CD4-positive, CD25-positive, alpha-beta regulatory T cell (primary cell): ENCODE measurements around the gene CLIC4. TPM values are rescaled to one million over a fixed set of nuclear protein-coding genes. Genes with fewer than 3 reads are reported as not detected.
A peak's percentile ranks its signal among the peaks of the same experiment; 100 is the strongest.

ENCODE experiments used
- ATAC-seq, 2 donors: fragments of 150-1000 bp; cut with Tn5 transposase; one replicate each; pipeline ENCODE4 v1.10.0; 2021; ENCODE audit warnings: low read depth in 2 of 2, moderate number of reproducible peaks in 2 of 2, moderate library complexity in 1 of 2
- DNase-seq, 3 donors: peaks; one replicate each; pipeline versions ENCODE4 v3.0.0 to v3.0.0-alpha.2; 2012 to 2022; ENCODE audit warnings: mixed read lengths in 1 of 3
- H3K27ac ChIP-seq: one replicate; pipeline ENCODE4 v1.7.0; 2013; ENCODE audit warnings: mild to moderate bottlenecking, low read length; ENCODE audit not compliant: insufficient read depth, poor library complexity, severe bottlenecking
- H3K27me3 ChIP-seq: one replicate; pipeline ENCODE4 v1.7.0; 2013; ENCODE audit warnings: low read length; ENCODE audit not compliant: control insufficient read depth, insufficient read depth
- H3K36me3 ChIP-seq: one replicate; pipeline ENCODE4 v1.7.0; 2013; ENCODE audit warnings: mild to moderate bottlenecking, low read length, moderate library complexity; ENCODE audit not compliant: control insufficient read depth, insufficient read depth
- H3K4me1 ChIP-seq: 2 replicates; pipeline ENCODE4 v1.7.0; 2013; ENCODE audit warnings: mild to moderate bottlenecking, low read length; ENCODE audit not compliant: insufficient read depth, control insufficient read depth, poor library complexity, severe bottlenecking
- H3K4me3 ChIP-seq: one replicate; pipeline ENCODE4 v1.7.0; 2013; ENCODE audit warnings: low read depth, mild to moderate bottlenecking, low read length, moderate library complexity
- H3K9me3 ChIP-seq, 2 experiments: 1 replicate in 1 of 2; 2 replicates in 1 of 2; pipeline ENCODE4 v1.7.0; 2013; ENCODE audit warnings: low read length in 2 of 2, mild to moderate bottlenecking in 1 of 2, moderate library complexity in 1 of 2; ENCODE audit not compliant: control insufficient read depth in 2 of 2
- H3K27ac Mint-ChIP-seq, 3 donors: one replicate each; pipeline ENCODE4 v1.8.0; 2020 to 2022; ENCODE audit warnings: mild to moderate bottlenecking in 3 of 3, mixed read lengths in 3 of 3, moderate library complexity in 2 of 3
- H3K27me3 Mint-ChIP-seq: one replicate; pipeline ENCODE4 v1.8.0; 2022; ENCODE audit warnings: mild to moderate bottlenecking, mixed read lengths
- H3K36me3 Mint-ChIP-seq: one replicate; pipeline ENCODE4 v1.8.0; 2020; ENCODE audit warnings: mixed read lengths
- H3K4me1 Mint-ChIP-seq, 4 donors: one replicate each; pipeline ENCODE4 v1.8.0; 2020 to 2022; ENCODE audit warnings: mixed read lengths in 4 of 4, mild to moderate bottlenecking in 1 of 4
- H3K4me3 Mint-ChIP-seq, 4 donors: one replicate each; pipeline ENCODE4 v1.8.0; 2020 to 2022; ENCODE audit warnings: mild to moderate bottlenecking in 4 of 4, mixed read lengths in 4 of 4, moderate library complexity in 3 of 4
- H3K9me3 Mint-ChIP-seq, 7 donors: one replicate each; pipeline ENCODE4 v1.8.0; 2020 to 2022; ENCODE audit warnings: mixed read lengths in 7 of 7, mild to moderate bottlenecking in 3 of 7, moderate library complexity in 2 of 7
- polyA plus RNA-seq, 4 donors: library from polyadenylated mRNA; unstranded; fragments of 300-500 nt; fragmentation: Illumina TruSeq; gene quantifications; one replicate each; pipeline ENCODE4 v1.2.3, GENCODE V29; 2021
- total RNA-seq: library from RNA; stranded (reverse); gene quantifications from one replicate; pipeline ENCODE4 v1.2.3, GENCODE V29; 2022

The CLIC4 gene
- total and polyA plus RNA-seq, 5 donors from 2014 or later = 0.08 to 2.1 (median 0.97) TPM

- Mint-ChIP-seq H3K27me3 (peaks cover 47% of the 10 kb centered on the region), H3K4me3 (peak overlapping the region; percentile 75 to 86 (median 84)), H3K27ac (peak overlapping the region in 1 of 3 donors; percentile 73), H3K4me1 (peaks cover 12 to 39% (median 21%) of the 10 kb centered on the region in 4 donors), H3K36me3 (no peaks in the 10 kb centered on the region), H3K9me3 (peaks cover 0 to 4% (median 0%) of the 10 kb centered on the region in 7 donors)
- H3K9me3 ChIP-seq = no peaks in the 10 kb centered on the region
- H3K27me3 ChIP-seq = peaks cover 2% of the 10 kb centered on the region
- ATAC-seq = no peak
- no peaks in the 10 kb centered on the region for H3K36me3 ChIP-seq
- H3K27ac ChIP-seq = no peak overlapping the region
- H3K4me1 ChIP-seq = peaks cover 18% of the 10 kb centered on the region
- peak overlapping the region; percentile 58 for H3K4me3 ChIP-seq
- peak in 1 of 3 donors; percentile 9 for DNase-seq
These were observed 615 bp downstream of the CLIC4 start for GRCh38 chr1:24745711-24746413.

GRCh38 chr1:24748191-24749121 lies 3.2 kb downstream of the CLIC4 start:
- H3K4me3 ChIP-seq = no peak overlapping the region
- Mint-ChIP-seq H3K9me3 (peaks cover 0 to 2% (median 0%) of the 10 kb centered on the region in 7 donors), H3K27ac (no peak overlapping the region), H3K36me3 (no peaks in the 10 kb centered on the region), H3K4me3 (peak overlapping the region in 2 of 4 donors; percentile 29 to 48), H3K27me3 (peaks cover 40% of the 10 kb centered on the region), H3K4me1 (peaks cover 5 to 30% (median 13%) of the 10 kb centered on the region in 4 donors)
- no peak for DNase-seq
- no peak overlapping the region for H3K27ac ChIP-seq
- H3K9me3 ChIP-seq = no peaks in the 10 kb centered on the region
- peaks cover 2% of the 10 kb centered on the region for H3K27me3 ChIP-seq
- no peak for ATAC-seq
- no peaks in the 10 kb centered on the region for H3K36me3 ChIP-seq
- H3K4me1 ChIP-seq = peaks cover 18% of the 10 kb centered on the region

GRCh38 chr1:24749252-24749651 lies 4.0 kb downstream of the CLIC4 start:
- Histone ChIP-seq H3K9me3 (no peaks in the 10 kb centered on the region), H3K4me1 (peaks cover 17% of the 10 kb centered on the region), H3K27me3 (peaks cover 3% of the 10 kb centered on the region), H3K36me3 (no peaks in the 10 kb centered on the region), H3K4me3 (no peak overlapping the region), H3K27ac (no peak overlapping the region)
- no peak overlapping the region for H3K4me3 Mint-ChIP-seq
- peak overlapping the region in 1 of 3 donors; percentile 39 for H3K27ac Mint-ChIP-seq
- H3K36me3 Mint-ChIP-seq = no peaks in the 10 kb centered on the region
- peaks cover 4 to 23% (median 11%) of the 10 kb centered on the region in 4 donors for H3K4me1 Mint-ChIP-seq
- H3K27me3 Mint-ChIP-seq = peaks cover 41% of the 10 kb centered on the region
- ATAC-seq (no peak), DNase-seq (no peak)
- H3K9me3 Mint-ChIP-seq = peaks cover 0 to 2% (median 0%) of the 10 kb centered on the region in 7 donors

GRCh38 chr1:24749886-24750285 lies 4.6 kb downstream of the CLIC4 start:
- no peaks in the 10 kb centered on the region for H3K36me3 ChIP-seq
- Mint-ChIP-seq H3K4me3 (no peak overlapping the region), H3K27me3 (peaks cover 36% of the 10 kb centered on the region), H3K36me3 (no peaks in the 10 kb centered on the region), H3K4me1 (peaks cover 4 to 19% (median 8%) of the 10 kb centered on the region in 4 donors), H3K27ac (no peak overlapping the region), H3K9me3 (peaks cover 0 to 2% (median 0%) of the 10 kb centered on the region in 7 donors)
- H3K27ac ChIP-seq = no peak overlapping the region
- ATAC-seq (no peak), DNase-seq (no peak)
- H3K4me1 ChIP-seq = peaks cover 11% of the 10 kb centered on the region
- H3K27me3 ChIP-seq = peaks cover 5% of the 10 kb centered on the region
- no peak overlapping the region for H3K4me3 ChIP-seq
- H3K9me3 ChIP-seq = no peaks in the 10 kb centered on the region

GRCh38 chr1:24751833-24752232 lies 6.6 kb downstream of the CLIC4 start:
- DNase-seq (no peak), ATAC-seq (no peak)
- Histone ChIP-seq H3K4me3 (no peak overlapping the region), H3K4me1 (no peaks in the 10 kb centered on the region), H3K36me3 (no peaks in the 10 kb centered on the region), H3K27ac (no peak overlapping the region), H3K27me3 (peaks cover 5% of the 10 kb centered on the region), H3K9me3 (no peaks in the 10 kb centered on the region)
- Mint-ChIP-seq H3K4me3 (no peak overlapping the region), H3K36me3 (no peaks in the 10 kb centered on the region), H3K27me3 (peaks cover 35% of the 10 kb centered on the region), H3K9me3 (peaks cover 0 to 2% (median 0%) of the 10 kb centered on the region in 7 donors), H3K4me1 (peaks cover 0 to 9% (median 3%) of the 10 kb centered on the region in 4 donors), H3K27ac (no peak overlapping the region)

GRCh38 chr1:24752305-24752704 lies 7.1 kb downstream of the CLIC4 start:
- Mint-ChIP-seq H3K4me1 (peaks cover 0 to 9% (median 3%) of the 10 kb centered on the region in 4 donors), H3K9me3 (peaks cover 0 to 2% (median 0%) of the 10 kb centered on the region in 7 donors), H3K36me3 (no peaks in the 10 kb centered on the region), H3K4me3 (no peak overlapping the region), H3K27ac (no peak overlapping the region), H3K27me3 (peaks cover 35% of the 10 kb centered on the region)
- H3K9me3 ChIP-seq = no peaks in the 10 kb centered on the region
- no peak for DNase-seq
- H3K27me3 ChIP-seq = peaks cover 5% of the 10 kb centered on the region
- no peak overlapping the region for H3K27ac ChIP-seq
- H3K4me3 ChIP-seq = no peak overlapping the region
- no peaks in the 10 kb centered on the region for H3K36me3 ChIP-seq
- ATAC-seq = no peak
- H3K4me1 ChIP-seq = no peaks in the 10 kb centered on the region

GRCh38 chr1:24754229-24754628 lies 9.0 kb downstream of the CLIC4 start:
- Mint-ChIP-seq H3K4me3 (no peak overlapping the region), H3K9me3 (peaks cover 0 to 2% (median 0%) of the 10 kb centered on the region in 7 donors)

More at GRCh38 chr1:24754229-24754628, 9.0 kb downstream of the CLIC4 start:
- Mint-ChIP-seq H3K36me3 (no peaks in the 10 kb centered on the region), H3K4me1 (peaks cover 0 to 4% (median 0%) of the 10 kb centered on the region in 4 donors), H3K27me3 (peaks cover 22% of the 10 kb centered on the region), H3K27ac (no peak overlapping the region)
- no peaks in the 10 kb centered on the region for H3K36me3 ChIP-seq
- no peak for DNase-seq
- H3K9me3 ChIP-seq = no peaks in the 10 kb centered on the region
- H3K4me1 ChIP-seq = no peaks in the 10 kb centered on the region
- ATAC-seq = no peak
- peaks cover 6% of the 10 kb centered on the region for H3K27me3 ChIP-seq
- no peak overlapping the region for H3K4me3 ChIP-seq
- no peak overlapping the region for H3K27ac ChIP-seq
